NCI-H2107 treated with DMSO at 0.1 percent for 48 hours (cell line): ENCODE data around the gene CPXM2.

ENCODE experiments used
- DNase-seq: peaks from one replicate; lab custom pipeline; 2025; ENCODE audit not compliant: unreplicated experiment; lab: John Stamatoyannopoulos, UW

The CPXM2 gene

DNA sequence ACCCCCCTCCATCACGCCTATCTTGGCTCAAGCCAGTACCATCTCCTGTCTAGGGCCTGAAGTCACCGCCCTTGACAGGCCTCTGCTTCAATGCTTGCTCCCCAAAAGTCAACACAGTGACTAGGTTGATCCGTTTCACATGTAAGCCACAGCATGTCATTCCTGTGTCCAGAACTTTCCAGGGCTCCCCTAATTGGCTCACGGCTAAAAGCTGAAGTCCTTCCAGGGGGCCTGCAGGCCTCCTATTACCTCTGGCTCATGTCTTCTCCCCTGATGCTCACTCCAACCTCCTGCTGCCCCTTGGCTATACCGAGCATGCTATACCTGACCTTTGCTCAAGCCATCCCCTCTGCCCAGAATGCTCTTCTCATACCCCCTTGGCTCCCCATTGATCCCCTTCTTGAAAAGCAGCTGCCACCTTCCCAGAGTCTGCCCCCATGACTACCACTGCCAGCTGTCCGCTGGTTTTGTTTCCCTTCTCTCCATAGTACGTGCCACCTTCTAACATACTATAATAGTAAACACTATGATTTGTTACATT is 39.1 kb downstream of the CPXM2 start:
- no peak for DNase-seq

DNA sequence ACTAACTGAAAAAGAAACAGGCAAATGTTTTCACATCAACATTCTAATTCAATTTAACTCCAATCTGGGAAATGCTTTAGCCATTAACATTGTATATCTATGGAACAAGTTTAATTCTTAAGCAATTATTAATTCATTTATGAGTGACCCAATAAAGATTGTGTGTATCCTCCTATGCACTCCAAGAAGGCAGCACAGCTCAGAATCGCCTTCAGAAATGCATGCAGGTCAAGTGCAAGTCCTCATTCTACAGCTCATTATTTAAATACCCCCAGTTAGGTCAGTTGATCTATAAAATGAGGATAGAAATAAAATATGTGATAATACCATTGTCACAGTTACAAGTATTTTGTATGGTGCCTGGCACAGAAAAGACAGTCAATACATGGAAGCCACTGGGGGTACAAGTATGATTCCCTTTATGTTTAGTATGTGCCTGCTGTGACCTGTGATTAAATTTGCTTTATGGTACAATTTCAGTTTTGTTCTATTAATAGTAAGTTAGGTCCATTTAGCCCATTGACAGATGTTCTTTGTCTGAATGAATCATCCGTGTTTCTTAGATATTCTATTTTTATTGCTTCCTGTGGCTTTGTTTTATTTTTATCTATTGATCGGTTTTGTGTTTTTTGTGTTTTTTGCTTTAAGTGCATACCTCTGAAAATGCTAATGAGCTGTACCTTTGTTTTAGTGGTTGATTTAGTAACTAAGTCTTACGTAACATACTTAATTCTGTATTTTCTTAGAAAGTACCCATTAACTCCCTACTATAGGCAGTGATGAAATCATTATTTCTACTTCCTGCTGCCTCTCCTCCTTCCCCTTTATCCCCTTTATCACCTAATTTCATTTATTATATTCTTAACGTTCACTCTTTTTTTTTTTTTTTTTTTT is 42.8 kb downstream of the CPXM2 start:
- DNase-seq: no peak

DNA sequence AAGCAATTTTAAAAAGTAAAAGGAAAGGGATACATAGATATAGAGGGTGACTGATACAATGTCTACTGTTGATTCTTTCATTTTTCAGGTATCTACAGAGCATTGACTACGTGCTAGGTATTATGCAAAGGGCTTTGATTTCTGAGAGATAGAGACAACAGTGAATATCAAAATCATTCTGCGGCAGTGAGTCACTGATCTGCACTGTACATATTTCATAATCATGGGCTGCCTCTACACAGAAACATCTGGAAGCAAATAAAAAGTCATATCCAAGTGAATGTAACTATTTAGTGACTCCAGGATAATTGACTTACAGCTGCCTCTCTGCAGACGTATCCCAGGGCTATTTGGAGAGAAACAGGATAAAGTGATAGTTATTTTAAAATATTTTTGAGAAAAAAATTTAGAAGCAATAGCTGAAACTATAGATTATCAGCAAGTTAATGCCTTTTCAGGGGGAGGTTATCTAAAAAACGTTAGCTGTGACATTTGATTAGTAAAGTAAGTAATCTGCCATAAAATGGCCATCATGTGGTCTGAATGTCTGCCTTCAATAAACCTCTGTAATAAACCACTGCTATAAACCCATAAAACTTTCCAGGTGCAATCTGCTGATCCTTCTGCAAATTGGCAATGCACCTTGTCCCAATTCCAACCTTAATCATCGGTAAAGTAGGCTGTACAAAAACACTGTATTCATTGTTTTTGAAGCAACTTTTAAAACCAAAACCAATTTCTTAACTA is 43.7 kb downstream of the CPXM2 start:
- no peak for DNase-seq

DNA sequence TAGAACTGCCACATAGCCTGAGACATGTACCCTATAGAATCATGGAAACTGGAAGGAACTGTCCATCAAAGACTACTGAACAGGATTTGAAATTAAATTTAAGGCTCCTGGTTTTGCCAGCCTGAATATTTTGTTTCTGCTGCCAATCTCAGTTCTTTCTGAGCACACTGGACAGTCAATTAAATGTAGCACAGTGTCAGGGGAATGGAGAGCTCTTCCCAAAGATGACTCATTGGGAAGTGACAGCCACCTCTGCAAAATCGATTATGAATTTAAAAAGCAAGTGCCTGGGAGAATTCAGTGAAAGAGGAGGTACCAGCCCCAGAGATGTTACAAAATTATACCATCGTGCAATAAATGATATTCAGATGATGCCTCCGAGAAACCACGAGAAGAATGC is 47.8 kb downstream of the CPXM2 start:
- no peak for DNase-seq

DNA sequence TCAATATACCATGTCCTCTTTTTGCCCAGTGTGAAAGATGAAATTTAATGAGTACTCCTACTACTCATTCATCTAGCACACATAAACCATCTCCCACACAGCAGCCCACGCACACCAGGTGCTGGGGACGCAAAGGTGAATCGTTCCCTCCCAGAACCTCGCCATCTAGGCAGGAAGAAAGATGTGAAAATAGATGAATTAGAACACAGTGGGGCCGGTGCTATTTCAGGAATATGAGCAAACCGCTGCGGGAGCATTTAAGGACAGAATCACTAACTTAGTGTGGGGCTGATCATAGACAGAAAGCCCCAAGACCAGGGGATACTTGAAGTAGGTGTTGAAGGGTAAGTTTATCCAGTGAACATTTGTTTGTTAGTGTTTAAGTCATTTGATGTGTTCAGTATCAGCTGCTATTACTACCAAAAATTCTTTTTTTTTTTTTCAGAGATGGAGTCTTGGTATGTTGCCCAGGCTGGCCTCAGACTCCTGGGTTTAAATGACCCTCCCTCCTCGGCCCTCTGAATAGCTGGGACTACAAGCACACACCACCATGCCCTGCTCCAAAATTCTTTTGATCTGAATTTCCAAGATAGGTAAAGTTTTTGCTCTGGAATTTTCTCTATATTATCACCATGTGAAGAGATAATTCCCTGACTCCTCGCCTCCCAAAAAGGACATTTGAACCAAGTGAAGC is 48.8 kb downstream of the CPXM2 start:
- DNase-seq: no peak

DNA sequence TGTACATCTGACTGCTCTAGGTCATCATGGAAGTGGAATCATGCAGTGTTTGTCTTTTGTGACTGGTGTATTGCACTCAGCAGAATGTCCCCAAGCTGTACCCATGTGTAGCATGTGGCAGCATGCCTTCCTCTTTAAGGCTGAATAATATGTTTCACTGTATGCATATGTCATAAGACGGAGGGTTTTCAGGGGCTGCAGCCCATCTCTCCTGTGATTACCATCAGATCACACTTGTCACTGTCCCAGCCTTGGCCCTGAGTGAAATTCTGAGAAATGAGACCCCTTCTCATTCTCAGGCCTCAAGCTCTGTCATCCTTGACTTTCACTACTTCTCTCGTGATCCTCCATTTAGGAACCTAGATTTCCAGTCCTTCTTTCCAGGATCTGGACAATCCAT is 50.0 kb downstream of the CPXM2 start:
- DNase-seq: no peak

DNA sequence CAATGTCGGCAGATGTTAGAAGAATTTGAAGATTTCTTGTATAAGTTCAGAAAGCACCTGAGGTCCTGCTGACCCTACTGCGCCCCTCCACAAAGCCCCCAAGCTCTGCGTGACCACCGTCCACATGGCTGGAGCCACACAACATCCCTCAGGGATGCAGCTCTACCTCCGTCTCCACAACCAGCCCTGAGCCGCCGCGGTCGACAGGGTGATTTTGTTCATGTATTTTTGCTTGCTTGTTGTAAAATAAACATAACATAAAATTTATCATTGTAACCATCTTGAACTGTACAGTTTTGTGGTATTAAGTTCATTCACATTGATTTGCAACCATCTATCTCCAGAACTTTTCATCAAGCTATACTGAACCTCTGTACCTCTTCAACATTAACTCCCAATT is 50.5 kb downstream of the CPXM2 start:
- DNase-seq: no peak

DNA sequence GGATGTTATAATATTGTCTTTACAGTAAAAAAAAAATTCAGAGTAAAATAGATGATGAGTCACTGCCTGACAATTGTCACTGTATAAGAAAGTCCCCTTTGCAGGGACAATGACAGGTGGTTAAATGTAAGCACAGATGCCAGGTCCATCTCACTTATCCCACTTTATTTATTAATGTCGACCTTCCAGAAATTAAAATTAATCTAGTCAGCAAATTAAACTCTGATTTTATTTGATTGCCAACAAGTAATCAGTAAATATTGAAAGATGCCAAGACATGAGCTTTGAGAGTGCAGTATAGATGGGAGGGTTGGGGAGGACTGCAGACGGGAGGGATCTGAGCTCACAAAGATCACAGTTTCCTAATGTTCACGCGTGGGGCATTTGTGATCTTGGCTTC is 50.9 kb downstream of the CPXM2 start:
- no peak for DNase-seq

DNA sequence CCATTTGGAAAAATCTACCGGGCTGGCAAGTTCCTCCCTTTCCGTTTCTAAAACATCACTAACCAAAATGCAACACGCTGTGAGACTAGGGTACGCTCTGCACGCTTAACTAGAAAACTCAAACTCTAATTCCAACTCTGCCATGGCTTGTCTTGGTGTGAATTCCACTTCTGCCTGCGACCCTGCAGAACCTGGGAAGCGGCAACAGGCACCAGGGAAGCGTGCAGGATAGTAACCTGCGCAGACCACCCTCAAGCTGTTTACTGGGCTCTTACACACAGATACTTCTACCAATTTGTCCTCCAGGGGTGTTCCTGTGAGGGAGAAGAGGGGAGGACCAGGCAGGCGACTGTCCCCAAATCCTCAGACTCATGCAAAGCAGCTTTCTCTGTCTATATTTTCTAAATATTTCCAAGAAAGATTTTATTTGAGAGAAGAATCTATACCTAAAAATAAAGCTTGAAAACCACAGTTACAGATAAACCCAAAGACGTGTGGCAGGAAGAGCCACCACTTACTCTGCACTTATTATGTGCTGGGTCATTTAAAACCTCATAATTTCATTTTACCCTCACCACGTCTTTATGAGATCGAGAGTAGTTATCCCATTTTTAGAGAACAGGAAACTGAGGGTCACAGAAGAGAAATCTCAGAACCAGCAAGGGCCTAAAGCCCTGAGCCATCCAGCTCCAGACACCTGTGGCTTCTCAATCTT is 52.9 kb downstream of the CPXM2 start:
- no peak for DNase-seq

DNA sequence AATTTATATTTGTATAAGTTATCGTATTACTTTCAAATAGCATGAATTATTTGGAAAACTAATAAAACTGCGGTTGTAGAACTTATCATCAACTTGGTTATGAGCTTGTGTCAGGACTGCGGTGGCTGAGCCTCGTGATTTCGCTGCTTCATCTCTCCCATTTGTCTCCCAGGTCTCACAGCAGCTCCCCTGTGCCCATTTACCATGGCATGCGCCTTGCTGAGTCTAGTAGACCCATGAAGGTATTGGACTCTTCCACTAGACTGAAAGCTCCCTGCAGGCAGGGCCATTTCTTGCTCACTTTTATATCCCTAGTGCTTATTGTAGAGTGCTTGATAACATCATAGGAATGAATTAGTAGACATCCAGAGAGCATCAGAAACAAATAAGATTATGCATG is 53.9 kb downstream of the CPXM2 start:
- no peak for DNase-seq

DNA sequence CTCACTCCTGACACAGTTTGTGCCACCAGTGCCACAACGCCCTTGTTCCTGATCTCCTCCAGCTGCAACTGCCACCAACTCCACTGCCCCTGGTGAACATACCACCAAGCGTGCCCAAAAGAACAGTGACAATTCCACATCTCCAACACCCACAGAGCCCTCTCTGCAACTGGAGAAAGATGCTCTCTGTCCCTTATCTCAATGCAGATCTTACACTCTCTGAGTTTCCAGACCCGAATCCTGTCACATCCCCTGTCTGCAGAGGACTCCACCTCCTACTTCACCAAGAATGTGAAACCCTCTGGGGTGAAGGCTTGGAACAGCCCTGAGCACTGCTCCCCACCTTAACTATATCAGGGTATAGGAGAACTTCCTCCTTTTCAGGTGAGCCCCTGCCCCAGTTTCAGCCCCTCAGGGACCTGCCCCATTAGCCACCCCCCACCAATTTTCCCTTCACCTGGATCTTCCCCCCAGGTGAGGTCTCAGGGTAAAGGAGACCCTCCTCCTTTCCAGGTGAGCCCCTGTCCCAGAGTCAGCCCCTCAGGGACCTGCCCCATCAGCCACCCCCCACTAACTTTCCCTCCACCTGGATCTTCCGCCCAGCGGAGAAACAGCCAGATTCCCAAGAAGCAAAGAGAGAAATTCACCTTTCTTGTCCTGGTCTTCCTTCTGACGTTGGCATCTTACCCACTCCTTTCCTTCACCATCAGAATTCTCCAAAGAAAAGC is 55.0 kb downstream of the CPXM2 start:
- DNase-seq: no peak

DNA sequence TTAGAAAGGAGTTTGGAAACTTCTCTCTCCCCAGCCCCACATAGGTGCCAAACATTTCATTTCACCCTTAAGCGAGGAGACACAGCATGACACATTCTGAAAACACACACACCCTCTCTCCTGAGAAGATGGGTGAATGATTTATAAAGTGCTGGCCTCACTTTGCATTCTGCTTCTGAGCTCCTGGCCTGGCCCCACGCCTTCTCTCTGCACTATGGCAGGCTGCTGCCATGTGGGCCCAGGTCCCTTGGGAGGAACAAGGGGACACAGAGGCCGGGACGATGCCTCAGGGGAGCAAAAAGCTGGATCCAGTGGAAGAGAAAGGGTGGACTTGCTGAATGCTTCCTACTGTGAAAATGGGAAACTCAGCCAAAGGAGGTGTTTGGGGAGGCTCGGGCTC is 56.0 kb downstream of the CPXM2 start:
- DNase-seq: no peak

DNA sequence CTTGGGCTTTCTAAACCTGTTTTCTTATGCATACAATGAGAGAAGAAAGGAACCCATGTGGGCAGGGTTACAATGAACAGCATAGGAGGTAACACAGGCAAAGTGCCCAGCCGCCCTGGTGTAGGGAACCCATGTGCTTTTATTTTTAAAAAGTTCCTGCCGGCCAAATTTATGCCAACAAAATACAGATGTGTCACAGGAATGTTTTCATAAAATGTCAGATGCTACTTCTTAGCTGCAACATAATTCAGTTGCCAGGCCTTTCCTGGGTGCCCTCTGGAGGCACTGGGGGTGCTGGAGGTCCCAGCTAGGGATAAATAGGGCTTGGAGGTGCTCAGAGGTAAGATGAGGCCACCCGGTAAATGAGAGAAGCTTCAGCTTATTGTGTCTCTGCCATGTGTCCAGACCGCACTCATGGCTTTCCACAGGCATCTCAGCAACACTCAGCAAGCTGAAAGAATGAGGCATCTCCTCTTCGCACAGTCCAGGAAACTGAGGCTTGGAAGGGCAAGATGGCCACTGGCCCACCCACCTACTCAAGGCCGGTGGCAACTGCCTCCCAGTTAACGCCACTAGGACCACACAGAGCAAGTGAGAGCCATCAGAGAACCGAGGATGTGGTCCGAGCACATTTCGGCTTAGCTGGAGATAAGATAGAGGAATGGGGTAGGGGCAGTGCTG is 58.3 kb downstream of the CPXM2 start:
- DNase-seq: no peak

DNA sequence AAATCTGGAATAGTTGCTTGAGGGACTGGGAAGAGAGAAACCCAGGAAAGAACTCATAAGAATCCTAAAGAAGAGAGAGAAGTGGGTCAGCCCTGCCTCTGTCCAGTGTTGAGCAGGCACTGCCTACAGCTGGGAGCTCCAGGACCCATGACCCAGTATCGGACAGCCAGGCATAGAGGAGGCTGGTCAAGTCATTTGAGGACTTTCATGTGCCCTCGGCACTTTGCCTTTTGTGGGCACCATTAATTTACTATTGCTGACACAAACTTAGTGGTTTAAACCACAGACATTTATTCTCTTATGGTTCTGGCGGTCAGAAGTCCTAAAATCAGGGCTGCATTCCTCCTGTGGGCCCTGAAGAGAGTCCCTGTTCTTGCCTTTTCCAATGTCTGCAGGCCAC is 60.3 kb downstream of the CPXM2 start:
- DNase-seq: no peak

DNA sequence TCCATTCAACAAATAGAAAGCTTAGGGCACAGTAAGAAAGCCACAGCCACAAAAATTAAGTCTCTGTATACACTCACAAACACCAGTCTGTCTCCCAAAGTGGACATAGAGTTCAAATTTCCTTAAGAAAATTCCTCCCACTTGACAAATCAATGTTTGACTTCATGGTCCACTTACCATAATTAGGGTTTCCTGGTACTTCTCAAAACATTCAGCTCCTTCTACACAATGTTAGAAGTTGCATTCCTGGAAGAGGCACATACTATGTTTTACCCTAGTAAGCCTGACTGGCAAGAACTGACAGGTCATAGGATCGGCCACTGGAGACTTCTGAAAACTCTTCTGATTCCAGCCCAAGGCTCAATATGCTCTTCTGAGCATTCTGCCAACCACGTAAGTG is 70.5 kb downstream of the CPXM2 start:
- DNase-seq: no peak

DNA sequence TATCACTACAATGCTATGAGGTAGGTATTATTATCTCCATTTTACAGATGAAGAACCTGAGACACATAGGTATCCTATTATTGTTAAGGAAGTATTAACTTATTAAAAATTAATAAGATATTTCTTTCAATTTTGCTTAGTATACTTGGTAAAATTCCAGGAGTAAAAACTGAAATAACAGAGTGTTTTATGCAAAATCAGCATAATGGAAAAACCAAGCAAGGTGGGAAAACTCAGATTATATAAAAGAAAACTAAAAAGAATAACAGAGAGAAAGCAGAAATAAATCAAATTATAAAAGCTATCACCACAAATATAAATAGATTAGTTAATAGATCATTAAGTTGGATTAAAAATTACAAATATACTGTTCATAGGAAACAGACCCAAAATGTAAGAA is 82.0 kb downstream of the CPXM2 start:
- no peak for DNase-seq

DNA sequence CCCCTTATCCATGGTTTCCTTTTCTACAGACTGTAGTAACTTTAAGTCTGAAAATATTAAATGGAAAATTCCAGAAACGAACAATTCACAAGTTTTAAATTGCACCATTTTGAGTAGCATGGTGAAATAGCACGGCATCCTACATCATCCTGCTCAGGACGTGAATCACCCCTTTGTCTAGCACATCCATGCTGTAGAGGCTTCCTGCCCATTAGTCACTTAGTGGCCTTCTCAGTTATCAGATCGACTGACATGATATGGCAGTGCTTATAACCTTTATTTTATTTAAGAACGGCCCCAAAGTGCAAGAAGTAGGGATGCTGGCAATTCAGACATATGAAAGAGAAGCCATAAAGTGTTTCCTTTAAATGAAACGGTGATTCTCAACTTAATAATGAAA is 82.7 kb downstream of the CPXM2 start:
- DNase-seq: no peak

DNA sequence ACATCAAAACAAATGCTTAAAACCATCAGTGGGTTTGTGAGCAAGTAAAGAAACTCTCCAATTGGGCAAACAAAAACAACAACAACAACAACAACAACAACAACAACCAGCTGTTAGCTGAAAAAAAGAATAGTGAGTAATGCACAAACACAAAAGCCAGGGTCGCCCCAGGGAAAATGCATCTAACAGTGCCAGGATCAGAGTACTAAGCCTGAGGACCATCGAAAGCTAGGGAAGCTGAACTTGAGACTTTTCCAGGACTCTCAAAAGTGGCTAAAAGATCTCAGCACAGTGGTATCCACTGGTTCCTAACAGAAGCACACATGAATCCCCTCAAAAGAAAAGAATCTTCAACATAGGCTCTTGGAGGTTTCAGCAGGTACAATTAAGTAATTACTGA is 83.3 kb downstream of the CPXM2 start:
- no peak for DNase-seq

DNA sequence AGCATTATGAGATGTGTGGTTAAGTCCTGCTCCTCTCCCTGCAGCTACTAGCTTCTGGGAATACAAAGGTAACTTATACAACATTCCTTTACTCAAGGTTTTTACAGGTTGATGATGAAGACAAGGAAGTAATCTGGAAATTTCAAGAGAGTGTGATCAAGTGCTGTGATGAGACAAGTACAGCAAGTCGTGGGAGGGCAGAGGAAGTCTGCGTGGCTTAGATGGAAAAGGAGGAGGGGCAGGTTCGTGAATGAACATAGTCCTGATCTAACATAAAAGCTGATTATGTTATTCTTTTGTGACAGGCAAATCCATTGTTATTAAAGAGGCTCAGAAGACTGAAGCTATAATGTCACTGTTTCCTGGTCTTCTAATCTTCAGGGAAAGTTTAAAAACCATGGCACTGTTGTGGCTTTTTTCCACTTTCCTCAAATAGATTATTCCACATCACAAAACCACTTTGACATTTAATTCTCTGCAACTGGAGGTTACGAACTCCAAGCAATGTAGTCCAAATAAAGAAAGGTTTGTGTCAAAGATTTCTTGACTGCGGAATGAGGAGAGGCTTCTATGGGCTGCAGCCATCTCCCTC is 84.1 kb downstream of the CPXM2 start:
- no peak for DNase-seq
